Superior temporal gyrus (tissue), 1 donor: Measurements from ENCODE around the gene TCEAL1.
"Not testable (repeated sequence)": the region's sequence is repeated elsewhere in the genome, so short reads cannot be mapped to it uniquely, and the experiment has no call there.

Experiments used
- DNase-seq: peaks from one replicate; pipeline ENCODE4 v3.0.0-alpha.2; 2016; ENCODE audit errors: extremely low spot score

TCEAL1 gene

DNA sequence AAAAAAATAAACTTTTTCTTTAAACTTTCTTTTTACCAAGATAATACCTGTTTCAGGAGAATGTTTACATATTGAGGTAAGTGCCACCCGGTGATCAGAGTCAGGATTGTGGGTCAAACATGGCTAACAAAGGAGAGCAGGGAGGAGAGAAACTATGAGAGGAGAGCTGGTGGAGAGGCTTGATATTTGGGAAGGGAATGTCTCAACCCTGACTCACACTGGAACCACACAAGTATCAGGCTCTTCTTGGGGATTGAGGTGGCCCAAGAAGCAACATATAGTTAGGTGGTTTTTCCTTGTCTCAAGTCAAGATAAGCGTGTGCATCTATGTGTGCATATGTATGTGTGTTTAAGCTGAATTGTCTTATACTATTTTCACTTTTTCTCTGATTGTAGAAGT, 6.7 kb downstream of the TCEAL1 start:
- no peak for DNase-seq

DNA sequence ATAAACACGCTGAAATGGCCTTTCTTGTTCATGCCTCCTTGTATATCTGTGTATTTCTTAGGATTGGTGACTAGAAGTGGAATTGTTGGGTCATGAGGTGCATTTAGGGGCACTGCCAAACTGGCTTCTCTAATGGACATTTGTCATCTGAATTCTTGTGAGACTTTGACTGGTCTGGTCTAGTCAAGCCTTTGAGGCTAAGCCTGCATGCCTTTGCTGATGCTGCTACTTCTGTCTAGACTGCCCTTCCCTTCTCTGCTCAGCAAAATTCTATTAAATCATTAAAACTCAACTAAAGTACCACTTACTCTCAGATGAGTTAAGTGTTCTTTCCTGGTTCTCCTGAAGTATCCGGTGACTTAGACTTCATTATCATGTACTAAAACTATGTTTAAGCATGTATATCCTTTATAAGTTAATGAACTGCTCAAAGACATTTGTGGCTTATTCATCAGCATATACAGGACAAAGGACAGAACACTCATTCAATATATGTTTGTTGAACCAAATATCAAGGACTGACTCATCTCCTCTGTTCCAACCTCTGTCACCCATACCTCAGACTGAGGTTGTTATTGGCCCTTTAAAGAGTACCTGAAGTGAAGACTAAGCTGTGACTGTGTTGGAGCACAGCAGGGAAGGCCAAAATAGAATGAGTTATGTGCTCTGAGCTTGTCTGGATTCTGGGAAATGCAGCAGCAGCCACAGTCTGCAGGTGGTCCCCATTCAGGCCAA, 9.0 kb downstream of the TCEAL1 start:
- no peak for DNase-seq

DNA sequence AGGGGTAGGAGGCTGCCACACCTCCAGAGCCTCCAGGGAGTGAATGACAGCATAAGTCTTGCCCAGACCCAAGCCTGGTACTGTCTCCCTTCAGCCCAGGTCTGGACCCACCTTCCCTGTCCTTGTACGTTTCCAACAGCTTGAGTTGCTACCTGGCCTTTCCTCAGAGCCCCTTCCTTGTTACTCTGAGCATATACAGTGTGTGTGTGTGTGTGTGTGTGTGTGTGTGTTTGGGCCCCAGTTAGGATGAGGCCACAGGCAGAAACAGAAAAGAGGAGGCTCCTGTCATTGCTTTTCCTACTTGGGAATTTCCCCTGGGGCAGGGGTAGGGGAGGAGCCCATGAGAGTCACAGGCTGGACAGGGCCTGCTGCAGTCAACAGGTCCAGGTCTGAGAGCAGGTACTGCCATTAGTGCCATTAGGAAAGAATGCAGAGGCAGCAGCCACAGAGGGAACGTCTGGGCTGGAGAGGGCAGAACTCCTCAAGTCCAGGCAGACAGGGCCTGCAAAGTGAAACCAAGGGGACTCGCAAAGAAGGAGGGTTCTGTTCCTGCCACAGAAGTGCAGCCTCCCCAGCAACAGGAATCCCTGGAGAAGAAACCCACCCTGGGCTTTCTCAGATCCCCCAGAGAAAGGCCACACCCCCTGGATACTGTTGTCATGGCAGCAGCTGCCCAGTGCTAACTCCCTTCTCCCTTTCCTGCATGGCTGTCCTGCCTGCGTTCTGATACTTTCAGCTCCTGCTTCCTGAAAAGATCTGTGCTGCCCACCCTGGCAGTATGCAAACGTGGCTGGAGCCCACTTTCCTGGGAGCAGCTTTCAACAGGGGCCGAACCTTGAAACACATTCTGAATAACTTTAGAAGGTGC, 9.9 kb downstream of the TCEAL1 start:
- DNase-seq = not testable (repeated sequence)

- DNase-seq = no peak
Observed at GRCh38 chrX:103640401-103641155, 11.8 kb downstream of the TCEAL1 start.

- DNase-seq = no peak
Observed at GRCh38 chrX:103644125-103644524, 15.3 kb downstream of the TCEAL1 start.

DNA sequence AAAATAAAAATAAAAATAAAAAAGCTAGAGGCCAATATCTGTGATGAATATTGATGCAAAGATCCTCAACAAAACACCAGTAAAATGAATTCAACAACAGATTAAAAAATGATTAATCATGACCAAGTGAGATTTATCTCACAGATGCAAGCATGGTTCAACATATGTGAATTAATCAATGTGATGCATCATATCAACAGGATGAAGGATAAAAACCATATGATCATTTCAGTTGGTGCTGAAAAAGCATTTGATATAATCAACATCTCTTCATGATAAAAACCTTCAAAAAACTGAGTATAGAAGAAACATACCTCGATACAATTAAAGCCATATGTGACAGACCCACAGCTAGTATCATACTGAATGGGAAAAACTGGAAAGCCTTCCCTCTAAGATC, 18.9 kb downstream of the TCEAL1 start:
- DNase-seq = no peak

GRCh38 chrX:103651151-103651773, 22.5 kb downstream of the TCEAL1 start:
- DNase-seq = no peak

- not testable (repeated sequence) for DNase-seq
Observed at GRCh38 chrX:103655230-103656000, 26.6 kb downstream of the TCEAL1 start.

DNA sequence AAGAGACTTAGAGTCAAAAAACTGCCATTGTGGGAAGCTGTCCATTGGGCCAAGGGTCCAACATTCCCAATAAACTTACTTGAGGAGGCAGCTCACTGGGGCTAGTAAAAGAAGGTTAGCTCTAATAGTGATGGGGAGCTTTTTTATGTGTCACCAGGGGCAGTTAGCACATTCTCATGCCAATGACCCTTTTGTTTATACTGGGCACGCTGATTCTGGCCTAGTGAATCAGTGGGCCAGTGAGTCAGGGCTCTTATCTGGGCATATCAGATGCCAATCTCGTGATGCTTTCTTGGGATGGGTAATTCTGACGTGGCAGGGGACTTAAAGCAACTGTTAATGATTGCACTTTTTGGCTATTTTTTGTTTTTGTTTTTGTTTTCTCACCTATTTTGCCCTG, 27.8 kb downstream of the TCEAL1 start:
- DNase-seq = no peak

DNA sequence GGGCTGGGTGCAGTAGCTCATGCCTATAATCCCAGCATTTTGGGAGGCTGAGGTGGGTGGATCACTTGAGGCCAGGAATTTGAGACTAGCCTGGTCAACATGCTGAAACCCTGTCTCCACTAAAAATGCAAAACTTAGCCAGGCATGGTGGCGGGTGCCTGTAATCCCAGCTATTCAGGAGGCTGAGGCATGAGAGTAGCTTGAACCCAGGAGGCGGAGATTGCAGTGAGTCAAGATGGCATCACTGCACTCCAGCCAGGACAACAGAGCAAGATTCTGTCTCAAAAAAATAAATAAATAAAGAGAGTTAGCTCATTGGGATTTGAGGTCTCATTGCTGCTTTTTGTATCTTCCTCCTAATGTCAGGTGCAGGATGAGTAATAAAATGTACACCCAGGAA, 28.3 kb downstream of the TCEAL1 start:
- not testable (repeated sequence) for DNase-seq

DNA sequence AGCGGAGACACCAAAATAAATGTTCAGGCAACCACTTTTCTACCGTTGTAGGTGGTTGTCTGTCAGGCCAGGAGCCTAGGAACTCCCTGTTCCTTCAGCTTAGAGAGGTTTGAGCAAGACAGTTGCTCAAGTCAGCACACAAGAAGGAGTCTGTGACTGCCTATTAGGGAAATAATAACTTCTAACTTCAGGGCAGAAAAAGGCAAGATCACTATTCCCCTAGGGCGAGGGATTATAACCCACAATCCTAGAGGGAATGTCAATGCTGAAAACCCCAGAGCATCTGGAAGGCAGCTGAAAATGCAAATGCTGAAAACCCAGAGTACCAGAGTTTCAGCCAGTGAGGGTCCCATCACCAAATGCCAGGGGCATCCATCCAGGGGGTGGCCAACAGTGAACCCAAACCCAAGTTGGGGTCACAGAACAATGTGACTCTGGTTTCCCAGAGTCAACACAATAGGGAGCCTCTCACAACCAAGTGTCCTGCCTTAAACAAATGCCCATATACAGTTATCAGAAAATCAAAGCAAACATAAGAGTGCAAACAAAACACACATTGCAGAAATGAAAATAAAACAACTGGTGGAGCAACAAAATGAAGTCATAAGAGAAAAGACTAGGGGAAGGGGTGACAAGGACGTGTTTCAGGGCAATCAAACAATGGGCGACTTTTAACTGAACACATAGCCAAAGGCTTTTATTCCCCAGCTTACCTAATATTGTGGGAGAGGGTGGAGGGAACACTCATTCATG, 30.1 kb downstream of the TCEAL1 start:
- no peak for DNase-seq

- not testable (repeated sequence) for DNase-seq
Observed at GRCh38 chrX:103659460-103659859, 30.7 kb downstream of the TCEAL1 start.

GRCh38 chrX:103663981-103664762, 35.4 kb downstream of the TCEAL1 start:
- no peak for DNase-seq

DNA sequence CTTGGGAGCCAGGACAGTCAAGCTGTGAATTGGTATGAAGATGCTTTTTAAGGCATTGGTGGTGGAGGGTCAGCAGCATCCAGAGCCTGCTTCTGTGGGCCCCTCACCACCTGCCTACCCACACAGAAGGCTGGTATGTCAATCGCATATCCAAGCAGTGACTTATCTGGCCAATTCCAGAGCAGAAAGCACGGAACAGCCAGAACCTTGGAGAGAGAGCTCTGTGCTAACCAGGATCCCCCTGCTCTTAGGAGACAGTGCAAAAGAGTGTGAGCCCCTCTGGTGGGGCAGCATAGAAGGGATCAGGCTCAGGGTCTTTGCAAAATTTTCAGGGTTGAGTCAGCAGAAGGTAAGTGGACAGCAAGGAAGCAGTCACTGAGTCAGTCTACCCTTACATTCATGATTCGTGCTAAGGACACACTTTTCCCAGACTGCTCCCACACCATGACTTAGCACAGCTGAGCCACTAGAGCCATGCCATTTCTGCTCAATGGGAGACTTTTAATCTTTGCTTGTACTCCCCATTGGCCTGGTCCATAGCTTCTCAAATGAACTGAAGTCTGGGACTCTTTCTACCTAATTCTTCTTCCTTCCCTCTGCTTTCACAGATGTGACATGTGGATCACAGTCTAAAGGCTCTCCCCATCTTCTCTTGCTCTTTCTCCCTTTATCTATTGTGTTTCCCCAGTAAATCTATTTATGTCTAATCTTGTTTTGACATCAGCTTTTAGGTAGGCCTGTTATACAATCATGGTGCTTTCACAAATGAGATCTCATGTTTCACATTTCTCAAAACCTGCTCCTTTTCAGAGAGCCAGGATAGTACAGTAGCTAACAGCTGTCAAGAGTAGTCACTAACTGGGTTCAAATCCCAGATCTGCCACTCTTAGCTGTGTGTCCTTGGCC, 37.7 kb downstream of the TCEAL1 start:
- DNase-seq = no peak

DNA sequence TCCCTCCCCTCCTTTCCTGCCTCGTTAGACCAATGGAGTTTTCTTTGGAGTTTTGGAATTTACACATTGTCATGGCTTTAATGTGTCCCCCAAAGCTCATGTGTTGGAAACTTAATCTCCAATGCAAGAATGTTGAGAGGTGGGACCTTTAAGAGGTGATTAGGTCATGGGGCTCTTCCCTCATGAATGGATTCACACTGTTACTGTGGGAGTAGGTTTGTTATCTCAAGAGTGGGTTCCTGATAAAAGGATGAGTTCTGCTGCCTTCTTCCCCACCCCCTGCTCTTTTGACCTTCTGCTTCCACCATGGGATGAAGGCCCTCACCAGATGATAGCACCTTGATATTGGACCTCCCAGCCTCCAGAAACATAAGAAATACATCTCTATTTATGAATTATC, 41.0 kb downstream of the TCEAL1 start:
- DNase-seq = no peak

DNA sequence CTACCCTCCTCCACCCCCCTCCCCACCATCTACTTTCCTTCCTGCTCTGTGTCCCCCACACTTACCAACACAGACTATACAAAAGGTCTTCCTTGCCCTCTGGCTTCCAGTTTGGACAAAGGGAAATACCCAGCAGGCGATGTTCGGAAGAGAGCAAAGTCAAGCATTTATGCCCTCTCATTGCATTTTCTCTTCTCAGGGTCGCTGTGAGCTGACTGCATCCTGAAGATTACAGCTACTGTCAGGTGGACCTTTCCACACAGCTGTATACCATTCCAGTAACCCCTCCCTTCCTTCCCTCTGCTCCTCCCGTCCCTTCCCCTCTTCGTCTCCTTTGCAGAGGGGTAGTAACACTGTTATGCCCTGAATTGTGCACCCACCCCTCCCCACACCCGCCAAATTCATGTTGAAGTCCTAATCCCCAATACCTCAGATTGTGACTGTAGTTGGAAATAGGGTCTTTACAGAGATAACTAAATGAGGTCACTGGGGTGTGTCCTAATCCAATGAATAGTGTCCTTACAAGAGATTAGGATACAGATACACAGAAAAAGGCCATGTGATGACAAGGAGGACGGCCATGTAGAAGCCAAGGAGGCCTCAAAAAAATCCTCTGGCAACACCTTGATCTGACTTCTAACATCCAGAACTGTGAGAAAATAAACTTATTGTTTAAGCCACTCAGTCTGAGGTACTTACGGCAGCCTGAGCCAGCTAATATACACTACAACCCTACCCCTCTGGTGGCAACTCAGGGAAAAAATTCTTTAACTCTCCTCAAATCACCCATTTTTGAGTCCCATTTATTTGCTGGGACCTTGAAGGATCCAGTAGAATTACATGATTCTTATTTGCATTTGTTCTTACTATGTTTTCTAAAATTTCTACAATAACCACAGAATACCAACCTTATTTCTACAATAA, 46.0 kb downstream of the TCEAL1 start:
- no peak for DNase-seq
